H1 (cell line): ENCODE data around the gene FMN2. TPM values are rescaled to one million over a fixed set of nuclear protein-coding genes. Genes with fewer than 3 reads are reported as not detected.

Source experiments
- CHD2 ChIP-seq: IDR thresholded peaks from 2 replicates; pipeline ENCODE4 v1.6.1; 2012; ENCODE audit warnings: low read length, improper control_type of control experiment
- CREB1 ChIP-seq: IDR thresholded peaks from 2 replicates; pipeline ENCODE4 v1.6.1; 2012; ENCODE audit warnings: inconsistent platforms
- RAD21 ChIP-seq, 2 experiments: IDR thresholded peaks in 1 of 2; conservative IDR thresholded peaks in 1 of 2; 2 replicates each; pipeline ENCODE4 v1.6.1; 2011; ENCODE audit warnings: low read depth in 2 of 2, low read length in 2 of 2, improper control_type of control experiment in 1 of 2, inconsistent platforms in 1 of 2, mild to moderate bottlenecking in 1 of 2, moderate library complexity in 1 of 2
- RFX5 ChIP-seq: IDR thresholded peaks from 2 replicates; pipeline ENCODE4 v1.6.1; 2011; ENCODE audit warnings: low read depth, low read length, improper control_type of control experiment, borderline replicate concordance
- SIN3A ChIP-seq, 2 experiments: IDR thresholded peaks in 1 of 2; conservative IDR thresholded peaks in 1 of 2; 2 replicates each; pipeline ENCODE4 v1.6.1; 2011 to 2012; ENCODE audit warnings: low read length in 2 of 2, improper control_type of control experiment in 1 of 2, low read depth in 1 of 2, mild to moderate bottlenecking in 1 of 2
- SRF ChIP-seq: IDR thresholded peaks from 2 replicates; pipeline ENCODE4 v1.6.1; 2011; ENCODE audit warnings: mild to moderate bottlenecking, low read depth, low read length, moderate library complexity
- polyA plus RNA-seq, 7 experiments: library from polyadenylated mRNA; depleted of rRNA in 3 of 7; stranded (reverse) in 5 of 7; unstranded in 2 of 7; fragments of >200 nt in 5 of 7; fragments of 200-250 nt in 2 of 7; gene quantifications; 1 replicate in 5 of 7; 2 replicates in 1 of 7; 4 replicates in 1 of 7; pipeline versions ENCODE4 v1.2.1 to v1.2.3, GENCODE V29; 2011 to 2013; ENCODE audit warnings: missing spikeins in 2 of 7, mixed read lengths in 2 of 7
- total RNA-seq: library from RNA; stranded (reverse); fragmentation: NEBNext Ultra II Directional; extraction: Animal tissue kit (Norgen Biotek cat#: 25700); gene quantifications from 2 replicates; pipeline ENCODE4 v1.2.1, GENCODE V29; 2021
- TF ChIP-seq, protein P1 (sequence below): fragments of 300-600 bp; sonication (generic); IDR thresholded peaks from 2 replicates; pipeline ENCODE4 v1.7.1; 2012; ENCODE audit warnings: low read length, moderate library complexity, mild to moderate bottlenecking, inconsistent platforms; ENCODE audit not compliant: insufficient replicate concordance
- TF ChIP-seq, protein P2 (sequence below): IDR thresholded peaks from 2 replicates; pipeline ENCODE4 v1.6.1; 2012; ENCODE audit warnings: inconsistent platforms

Gene FMN2
- total and polyA plus RNA-seq, 2 of the 8 experiments (the other 6 are each of a cell fraction or from before 2014, with no cell fraction given): 0.83 to 2.0 TPM

DNA sequence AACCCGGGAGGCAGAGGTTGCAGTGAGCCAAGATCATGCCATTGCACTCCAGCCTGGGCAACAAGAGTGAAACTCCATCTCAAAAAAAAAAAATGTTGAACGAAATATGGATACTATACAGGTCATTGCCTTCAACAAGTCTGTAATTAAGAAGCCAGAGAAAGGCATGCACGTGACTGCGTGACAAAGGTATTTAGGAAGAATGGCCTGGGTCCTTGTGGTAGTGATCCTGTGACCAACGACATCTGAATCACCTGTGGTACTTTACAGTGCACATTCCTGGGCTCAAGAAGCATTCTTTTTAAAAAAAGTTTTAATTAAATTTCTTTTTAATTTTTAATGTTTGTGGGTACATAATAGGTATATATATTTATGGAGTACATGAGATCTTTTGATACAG, 405.3 kb downstream of the FMN2 start (continued):
- TF ChIP-seq, protein P1, sequence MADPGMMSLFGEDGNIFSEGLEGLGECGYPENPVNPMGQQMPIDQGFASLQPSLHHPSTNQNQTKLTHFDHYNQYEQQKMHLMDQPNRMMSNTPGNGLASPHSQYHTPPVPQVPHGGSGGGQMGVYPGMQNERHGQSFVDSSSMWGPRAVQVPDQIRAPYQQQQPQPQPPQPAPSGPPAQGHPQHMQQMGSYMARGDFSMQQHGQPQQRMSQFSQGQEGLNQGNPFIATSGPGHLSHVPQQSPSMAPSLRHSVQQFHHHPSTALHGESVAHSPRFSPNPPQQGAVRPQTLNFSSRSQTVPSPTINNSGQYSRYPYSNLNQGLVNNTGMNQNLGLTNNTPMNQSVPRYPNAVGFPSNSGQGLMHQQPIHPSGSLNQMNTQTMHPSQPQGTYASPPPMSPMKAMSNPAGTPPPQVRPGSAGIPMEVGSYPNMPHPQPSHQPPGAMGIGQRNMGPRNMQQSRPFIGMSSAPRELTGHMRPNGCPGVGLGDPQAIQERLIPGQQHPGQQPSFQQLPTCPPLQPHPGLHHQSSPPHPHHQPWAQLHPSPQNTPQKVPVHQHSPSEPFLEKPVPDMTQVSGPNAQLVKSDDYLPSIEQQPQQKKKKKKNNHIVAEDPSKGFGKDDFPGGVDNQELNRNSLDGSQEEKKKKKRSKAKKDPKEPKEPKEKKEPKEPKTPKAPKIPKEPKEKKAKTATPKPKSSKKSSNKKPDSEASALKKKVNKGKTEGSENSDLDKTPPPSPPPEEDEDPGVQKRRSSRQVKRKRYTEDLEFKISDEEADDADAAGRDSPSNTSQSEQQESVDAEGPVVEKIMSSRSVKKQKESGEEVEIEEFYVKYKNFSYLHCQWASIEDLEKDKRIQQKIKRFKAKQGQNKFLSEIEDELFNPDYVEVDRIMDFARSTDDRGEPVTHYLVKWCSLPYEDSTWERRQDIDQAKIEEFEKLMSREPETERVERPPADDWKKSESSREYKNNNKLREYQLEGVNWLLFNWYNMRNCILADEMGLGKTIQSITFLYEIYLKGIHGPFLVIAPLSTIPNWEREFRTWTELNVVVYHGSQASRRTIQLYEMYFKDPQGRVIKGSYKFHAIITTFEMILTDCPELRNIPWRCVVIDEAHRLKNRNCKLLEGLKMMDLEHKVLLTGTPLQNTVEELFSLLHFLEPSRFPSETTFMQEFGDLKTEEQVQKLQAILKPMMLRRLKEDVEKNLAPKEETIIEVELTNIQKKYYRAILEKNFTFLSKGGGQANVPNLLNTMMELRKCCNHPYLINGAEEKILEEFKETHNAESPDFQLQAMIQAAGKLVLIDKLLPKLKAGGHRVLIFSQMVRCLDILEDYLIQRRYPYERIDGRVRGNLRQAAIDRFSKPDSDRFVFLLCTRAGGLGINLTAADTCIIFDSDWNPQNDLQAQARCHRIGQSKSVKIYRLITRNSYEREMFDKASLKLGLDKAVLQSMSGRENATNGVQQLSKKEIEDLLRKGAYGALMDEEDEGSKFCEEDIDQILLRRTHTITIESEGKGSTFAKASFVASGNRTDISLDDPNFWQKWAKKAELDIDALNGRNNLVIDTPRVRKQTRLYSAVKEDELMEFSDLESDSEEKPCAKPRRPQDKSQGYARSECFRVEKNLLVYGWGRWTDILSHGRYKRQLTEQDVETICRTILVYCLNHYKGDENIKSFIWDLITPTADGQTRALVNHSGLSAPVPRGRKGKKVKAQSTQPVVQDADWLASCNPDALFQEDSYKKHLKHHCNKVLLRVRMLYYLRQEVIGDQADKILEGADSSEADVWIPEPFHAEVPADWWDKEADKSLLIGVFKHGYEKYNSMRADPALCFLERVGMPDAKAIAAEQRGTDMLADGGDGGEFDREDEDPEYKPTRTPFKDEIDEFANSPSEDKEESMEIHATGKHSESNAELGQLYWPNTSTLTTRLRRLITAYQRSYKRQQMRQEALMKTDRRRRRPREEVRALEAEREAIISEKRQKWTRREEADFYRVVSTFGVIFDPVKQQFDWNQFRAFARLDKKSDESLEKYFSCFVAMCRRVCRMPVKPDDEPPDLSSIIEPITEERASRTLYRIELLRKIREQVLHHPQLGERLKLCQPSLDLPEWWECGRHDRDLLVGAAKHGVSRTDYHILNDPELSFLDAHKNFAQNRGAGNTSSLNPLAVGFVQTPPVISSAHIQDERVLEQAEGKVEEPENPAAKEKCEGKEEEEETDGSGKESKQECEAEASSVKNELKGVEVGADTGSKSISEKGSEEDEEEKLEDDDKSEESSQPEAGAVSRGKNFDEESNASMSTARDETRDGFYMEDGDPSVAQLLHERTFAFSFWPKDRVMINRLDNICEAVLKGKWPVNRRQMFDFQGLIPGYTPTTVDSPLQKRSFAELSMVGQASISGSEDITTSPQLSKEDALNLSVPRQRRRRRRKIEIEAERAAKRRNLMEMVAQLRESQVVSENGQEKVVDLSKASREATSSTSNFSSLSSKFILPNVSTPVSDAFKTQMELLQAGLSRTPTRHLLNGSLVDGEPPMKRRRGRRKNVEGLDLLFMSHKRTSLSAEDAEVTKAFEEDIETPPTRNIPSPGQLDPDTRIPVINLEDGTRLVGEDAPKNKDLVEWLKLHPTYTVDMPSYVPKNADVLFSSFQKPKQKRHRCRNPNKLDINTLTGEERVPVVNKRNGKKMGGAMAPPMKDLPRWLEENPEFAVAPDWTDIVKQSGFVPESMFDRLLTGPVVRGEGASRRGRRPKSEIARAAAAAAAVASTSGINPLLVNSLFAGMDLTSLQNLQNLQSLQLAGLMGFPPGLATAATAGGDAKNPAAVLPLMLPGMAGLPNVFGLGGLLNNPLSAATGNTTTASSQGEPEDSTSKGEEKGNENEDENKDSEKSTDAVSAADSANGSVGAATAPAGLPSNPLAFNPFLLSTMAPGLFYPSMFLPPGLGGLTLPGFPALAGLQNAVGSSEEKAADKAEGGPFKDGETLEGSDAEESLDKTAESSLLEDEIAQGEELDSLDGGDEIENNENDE: no peak
- no peak for TF ChIP-seq SIN3A (conservative IDR thresholded peaks at IDR 0.05 in 1 of 2, IDR thresholded peaks at IDR 0.05 in 1 of 2; ENCODE audit: low read depth in 1 of 2, low read length in 2 of 2)
- TF ChIP-seq CHD2: no peak
- TF ChIP-seq SRF: no peak
- TF ChIP-seq RFX5: no peak
- TF ChIP-seq, protein P2, sequence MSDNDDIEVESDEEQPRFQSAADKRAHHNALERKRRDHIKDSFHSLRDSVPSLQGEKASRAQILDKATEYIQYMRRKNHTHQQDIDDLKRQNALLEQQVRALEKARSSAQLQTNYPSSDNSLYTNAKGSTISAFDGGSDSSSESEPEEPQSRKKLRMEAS: no peak
- TF ChIP-seq RAD21 (IDR thresholded peaks at IDR 0.05 in 1 of 2, conservative IDR thresholded peaks at IDR 0.05 in 1 of 2; ENCODE audit: low read depth in 2 of 2, low read length in 2 of 2): no peak
- TF ChIP-seq CREB1: no peak
